Measurements from ENCODE around the gene ABHD12.
A peak's percentile ranks its signal among the peaks of the same experiment; 100 is the strongest.

Gene ABHD12

DNA sequence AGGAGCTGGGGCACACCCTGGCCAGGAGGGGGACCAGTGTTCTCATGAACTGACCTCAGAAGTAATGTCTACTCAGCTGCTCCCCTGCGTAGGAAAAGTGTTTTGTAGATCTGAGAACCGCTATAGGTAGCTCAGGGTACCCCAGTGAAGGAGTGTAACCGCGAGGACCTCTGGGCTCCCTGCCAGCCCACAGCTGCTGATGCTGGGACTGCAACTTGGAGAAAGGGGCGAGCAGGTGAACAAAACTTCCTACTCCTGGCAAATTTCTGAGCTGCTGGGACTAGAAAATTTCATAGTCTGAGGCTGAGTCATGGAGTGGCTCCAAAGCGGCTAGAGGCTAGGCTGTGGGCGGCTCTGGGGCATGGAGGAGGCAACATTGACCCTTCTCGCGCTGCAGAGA, 90.8 kb downstream of the ABHD12 start:
- Mint-ChIP-seq H3K4me1 (ENCODE audit: low read depth) (no peaks in the 10 kb centered on the region), H3K36me3 (ENCODE audit: low read depth) (peaks cover 11% of the 10 kb centered on the region), H3K27ac (no peak overlapping the region), H3K9me3 (no peaks in the 10 kb centered on the region), H3K4me3 (no peak overlapping the region), H3K27me3 (no peaks in the 10 kb centered on the region)

GRCh38 chr20:25297141-25297905, 93.3 kb downstream of the ABHD12 start:
- H3K27me3 Mint-ChIP-seq = no peaks in the 10 kb centered on the region
- H3K27ac Mint-ChIP-seq = no peak overlapping the region
- no peaks in the 10 kb centered on the region for H3K4me1 Mint-ChIP-seq (ENCODE audit: low read depth)
- H3K4me3 Mint-ChIP-seq = no peak overlapping the region
- no peaks in the 10 kb centered on the region for H3K9me3 Mint-ChIP-seq
- peaks cover 16% of the 10 kb centered on the region for H3K36me3 Mint-ChIP-seq (ENCODE audit: low read depth)

- no peaks in the 10 kb centered on the region for H3K4me1 Mint-ChIP-seq (ENCODE audit: low read depth)
- H3K27me3 Mint-ChIP-seq = no peaks in the 10 kb centered on the region
- no peak overlapping the region for H3K27ac Mint-ChIP-seq
- no peaks in the 10 kb centered on the region for H3K9me3 Mint-ChIP-seq
- peaks cover 16% of the 10 kb centered on the region for H3K36me3 Mint-ChIP-seq (ENCODE audit: low read depth)
- no peak overlapping the region for H3K4me3 Mint-ChIP-seq
These were observed 94.2 kb downstream of the ABHD12 start for GRCh38 chr20:25296094-25297093.

GRCh38 chr20:25295386-25296093, 95.1 kb downstream of the ABHD12 start:
- Mint-ChIP-seq H3K9me3 (no peaks in the 10 kb centered on the region), H3K27ac (no peak overlapping the region), H3K4me1 (ENCODE audit: low read depth) (no peaks in the 10 kb centered on the region), H3K4me3 (no peak overlapping the region), H3K36me3 (ENCODE audit: low read depth) (peaks cover 16% of the 10 kb centered on the region), H3K27me3 (no peaks in the 10 kb centered on the region)

DNA sequence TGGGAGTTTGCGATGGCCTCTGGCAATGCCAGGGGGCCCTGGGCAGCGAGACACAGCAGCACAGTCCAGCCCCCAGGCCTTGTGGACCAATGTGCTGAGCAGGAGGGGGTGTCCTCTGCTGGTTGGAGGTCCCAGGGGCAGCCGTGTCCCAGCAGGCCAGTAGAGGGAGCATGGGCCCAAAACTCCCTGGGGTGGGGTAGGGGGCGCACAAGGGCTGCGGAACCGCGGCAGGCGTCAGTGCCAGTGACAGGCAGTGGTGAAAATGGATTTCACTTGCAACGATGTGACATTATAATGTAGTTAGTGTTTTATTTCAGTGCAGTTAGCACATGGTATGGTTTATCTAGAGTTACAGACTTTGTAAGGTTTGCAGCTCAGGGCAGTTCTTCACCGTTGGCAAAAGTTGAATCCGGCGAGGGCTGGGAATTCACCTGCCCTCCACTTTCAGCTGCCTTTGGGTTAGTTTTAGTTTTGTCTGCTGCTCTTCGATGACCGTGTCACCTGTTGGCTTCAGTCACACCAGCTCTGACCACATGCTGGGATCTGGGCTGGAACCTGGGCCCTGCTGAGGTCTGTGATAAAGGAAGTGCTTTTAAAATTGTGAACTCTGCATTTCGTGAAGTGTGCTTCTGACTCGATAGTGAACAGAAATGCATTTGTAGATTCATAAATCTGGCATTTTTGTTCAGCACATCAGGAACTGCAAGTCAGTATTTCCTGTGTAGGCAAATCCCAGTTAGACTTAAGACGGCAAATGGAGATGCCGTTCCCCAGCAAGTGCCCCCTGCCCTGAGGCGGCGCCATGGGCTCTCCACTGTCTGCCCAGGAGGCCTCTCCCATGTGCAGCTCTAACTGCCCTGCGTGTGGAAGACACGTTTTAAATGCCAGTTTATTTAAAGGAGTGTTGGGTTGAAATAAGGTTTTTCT, 95.9 kb downstream of the ABHD12 start:
- Mint-ChIP-seq H3K27me3 (no peaks in the 10 kb centered on the region), H3K27ac (no peak overlapping the region), H3K9me3 (no peaks in the 10 kb centered on the region), H3K36me3 (ENCODE audit: low read depth) (peaks cover 21% of the 10 kb centered on the region), H3K4me3 (no peak overlapping the region), H3K4me1 (ENCODE audit: low read depth) (no peaks in the 10 kb centered on the region)

DNA sequence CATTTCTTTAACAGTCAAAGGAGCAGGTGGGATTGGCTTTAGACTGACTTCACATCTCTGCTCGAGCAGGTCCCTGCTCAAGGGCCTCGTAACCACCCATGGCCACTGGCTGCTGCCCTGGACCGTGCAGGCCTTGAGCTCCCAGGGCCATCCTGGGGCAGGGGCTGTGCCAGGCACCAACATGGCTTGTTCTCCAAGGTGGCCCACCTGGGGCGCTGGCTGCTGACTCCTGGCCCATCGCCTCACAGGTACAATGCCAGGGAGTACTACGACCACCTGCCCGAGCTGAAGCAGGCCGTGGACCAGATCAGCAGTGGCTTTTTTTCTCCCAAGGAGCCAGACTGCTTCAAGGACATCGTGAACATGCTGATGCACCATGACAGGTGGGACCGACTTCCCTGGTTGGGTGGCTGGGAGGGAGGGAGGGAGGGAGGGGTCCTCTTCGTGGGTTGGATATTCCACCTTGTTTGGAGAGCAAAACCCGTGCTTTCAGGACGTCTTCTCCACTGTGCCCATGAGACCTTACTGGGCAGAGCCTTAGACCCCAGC, 96.7 kb downstream of the ABHD12 start:
- no peak overlapping the region for H3K27ac Mint-ChIP-seq
- H3K4me1 Mint-ChIP-seq (ENCODE audit: low read depth) = no peaks in the 10 kb centered on the region
- no peaks in the 10 kb centered on the region for H3K9me3 Mint-ChIP-seq
- no peaks in the 10 kb centered on the region for H3K27me3 Mint-ChIP-seq
- H3K36me3 Mint-ChIP-seq (ENCODE audit: low read depth) = peaks cover 28% of the 10 kb centered on the region
- H3K4me3 Mint-ChIP-seq = no peak overlapping the region

- H3K27ac Mint-ChIP-seq = peak overlapping the region; percentile 52
- H3K27me3 Mint-ChIP-seq = no peaks in the 10 kb centered on the region
- H3K36me3 Mint-ChIP-seq (ENCODE audit: low read depth) = peaks cover 29% of the 10 kb centered on the region
- no peaks in the 10 kb centered on the region for H3K9me3 Mint-ChIP-seq
- H3K4me1 Mint-ChIP-seq (ENCODE audit: low read depth) = no peaks in the 10 kb centered on the region
- H3K4me3 Mint-ChIP-seq = no peak overlapping the region
These were observed 97.1 kb downstream of the ABHD12 start for GRCh38 chr20:25293507-25293906.

DNA sequence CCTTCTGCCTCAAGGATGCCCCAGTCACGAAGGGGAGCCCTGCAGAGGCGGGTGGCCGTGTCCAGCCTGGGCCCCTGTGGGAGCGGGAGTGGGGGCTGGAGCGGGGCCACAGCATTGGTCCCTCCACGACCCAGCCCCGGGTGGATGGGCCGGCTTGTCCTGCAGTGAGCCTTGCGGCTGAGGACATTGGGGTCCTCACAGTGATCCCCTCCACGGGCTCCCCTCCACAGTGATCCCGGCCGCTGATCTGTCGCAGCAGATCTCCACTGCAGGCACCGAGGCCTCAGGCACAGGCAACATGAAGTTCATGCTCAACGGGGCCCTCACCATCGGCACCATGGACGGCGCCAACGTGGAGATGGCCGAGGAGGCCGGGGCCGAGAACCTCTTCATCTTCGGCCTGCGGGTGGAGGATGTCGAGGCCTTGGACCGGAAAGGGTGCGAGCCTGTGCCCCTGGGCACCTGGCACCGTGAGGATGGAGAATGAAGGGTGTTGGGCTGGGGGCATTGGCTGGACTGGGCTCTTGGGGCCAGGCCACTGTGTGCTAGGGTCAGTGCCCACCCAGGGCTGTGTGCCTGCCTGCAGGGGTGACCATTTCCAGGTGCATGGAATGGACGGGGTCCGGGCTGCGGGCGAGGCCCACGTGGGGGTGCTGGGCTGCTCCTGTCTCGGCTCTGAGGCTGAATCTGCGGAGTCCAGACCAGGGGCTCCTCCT, 98.3 kb downstream of the ABHD12 start:
- Mint-ChIP-seq H3K27me3 (no peaks in the 10 kb centered on the region), H3K4me1 (ENCODE audit: low read depth) (no peaks in the 10 kb centered on the region), H3K27ac (no peak overlapping the region), H3K4me3 (no peak overlapping the region), H3K9me3 (no peaks in the 10 kb centered on the region), H3K36me3 (ENCODE audit: low read depth) (peaks cover 26% of the 10 kb centered on the region)

- H3K4me3 Mint-ChIP-seq = no peak overlapping the region
- H3K27ac Mint-ChIP-seq = no peak overlapping the region
- peaks cover 32% of the 10 kb centered on the region for H3K36me3 Mint-ChIP-seq (ENCODE audit: low read depth)
- no peaks in the 10 kb centered on the region for H3K27me3 Mint-ChIP-seq
- no peaks in the 10 kb centered on the region for H3K9me3 Mint-ChIP-seq
- H3K4me1 Mint-ChIP-seq (ENCODE audit: low read depth) = no peaks in the 10 kb centered on the region
These were observed 99.1 kb downstream of the ABHD12 start for GRCh38 chr20:25291432-25292133.

DNA sequence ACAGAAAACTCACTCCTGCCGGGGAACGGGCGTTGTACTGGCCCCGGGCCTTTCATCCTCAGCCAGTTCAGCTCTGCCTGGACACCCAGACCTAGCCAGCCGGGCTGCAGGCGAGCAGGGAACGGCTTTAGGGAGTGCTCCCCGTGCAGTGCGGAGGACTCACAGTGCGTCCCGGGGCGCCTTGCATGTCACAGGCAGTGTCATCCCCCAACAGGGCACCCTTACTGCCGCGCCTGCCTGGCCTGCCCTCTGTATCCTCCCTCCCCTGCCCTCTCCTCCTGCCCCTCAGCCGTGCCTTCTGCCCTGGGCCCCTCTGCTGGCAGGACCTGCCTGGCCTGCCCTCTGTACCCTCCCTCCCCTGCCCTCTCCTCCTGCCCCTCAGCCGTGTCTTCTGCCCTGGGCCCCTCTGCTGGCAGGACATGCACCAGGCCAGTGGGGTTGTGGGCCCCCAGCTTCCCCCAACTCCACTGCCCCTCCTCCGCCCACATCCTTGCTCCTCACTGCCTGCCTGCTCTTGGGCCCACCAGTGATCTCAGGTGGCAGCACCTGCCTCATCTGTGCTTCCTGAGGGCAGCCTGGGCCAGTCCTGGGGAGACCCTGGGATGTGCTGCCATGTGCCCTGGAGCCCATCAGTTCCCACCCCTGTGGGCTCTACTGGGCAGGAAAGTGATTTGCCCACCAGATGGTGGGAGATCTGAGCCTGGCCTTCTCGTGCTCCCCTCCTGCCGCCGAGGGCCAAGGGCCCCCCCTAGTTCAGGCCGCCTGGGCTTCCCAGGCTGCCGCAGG, 99.8 kb downstream of the ABHD12 start:
- Mint-ChIP-seq H3K4me1 (ENCODE audit: low read depth) (no peaks in the 10 kb centered on the region), H3K36me3 (ENCODE audit: low read depth) (peaks cover 30% of the 10 kb centered on the region), H3K27me3 (no peaks in the 10 kb centered on the region), H3K4me3 (no peak overlapping the region), H3K27ac (no peak overlapping the region), H3K9me3 (no peaks in the 10 kb centered on the region)

DNA sequence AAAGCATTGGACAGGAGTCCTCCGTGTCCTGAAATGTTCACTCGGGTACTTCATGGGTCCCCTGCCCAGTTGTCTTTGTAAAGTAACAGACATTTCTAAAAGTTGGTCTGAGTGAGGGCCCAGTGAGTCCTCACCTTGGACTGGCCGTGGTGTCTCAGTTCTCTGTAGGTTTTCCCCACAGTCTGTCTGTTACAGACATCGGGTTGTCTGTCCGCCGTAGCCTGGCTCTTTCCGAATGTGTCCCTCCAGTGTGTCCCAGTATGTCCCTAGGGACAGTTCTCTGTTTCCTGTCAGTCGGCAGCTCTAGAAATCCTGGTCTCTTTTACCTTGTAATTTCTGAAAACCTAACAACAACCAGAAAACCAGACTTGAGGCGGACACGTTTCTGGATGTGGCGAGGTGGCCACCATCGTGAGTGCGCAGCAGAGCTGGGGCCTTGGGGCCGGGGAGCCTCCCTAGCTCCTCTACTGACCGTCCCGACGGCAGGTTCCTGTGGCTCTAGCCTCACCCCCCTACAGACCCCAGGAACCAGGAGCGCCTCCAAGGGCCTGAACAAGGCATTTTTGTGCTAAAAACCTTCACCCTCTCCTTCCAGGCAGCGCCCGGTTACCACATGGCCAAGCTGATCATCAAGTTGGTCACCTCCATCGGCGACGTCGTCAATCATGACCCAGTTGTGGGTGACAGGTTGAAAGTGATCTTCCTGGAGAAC, 100.6 kb downstream of the ABHD12 start:
- Mint-ChIP-seq H3K4me3 (no peak overlapping the region), H3K27ac (no peak overlapping the region), H3K27me3 (no peaks in the 10 kb centered on the region), H3K36me3 (ENCODE audit: low read depth) (peaks cover 38% of the 10 kb centered on the region), H3K9me3 (no peaks in the 10 kb centered on the region), H3K4me1 (ENCODE audit: low read depth) (no peaks in the 10 kb centered on the region)
